Kasumi-1 (cell line): ENCODE results near the gene EIF5B.

Source experiments
- DNase-seq, 2 experiments: peaks; one replicate each; lab custom pipeline; 2025; lab: John Stamatoyannopoulos, UW

Gene EIF5B

GRCh38 chr2:99373144-99373543 is 36.0 kb downstream of the EIF5B start:
- no peak for DNase-seq

- DNase-seq, result no peak
Measured at GRCh38 chr2:99374747-99375146, 37.6 kb downstream of the EIF5B start.

GRCh38 chr2:99376254-99376864 is 39.2 kb downstream of the EIF5B start:
- no peak for DNase-seq

GRCh38 chr2:99377879-99378278 is 40.7 kb downstream of the EIF5B start:
- DNase-seq, result no peak

GRCh38 chr2:99380376-99381010 is 43.3 kb downstream of the EIF5B start:
- DNase-seq, result no peak

GRCh38 chr2:99382143-99382542 is 45.0 kb downstream of the EIF5B start:
- DNase-seq, result no peak

- DNase-seq, result no peak
Measured at GRCh38 chr2:99386011-99386410, 48.8 kb downstream of the EIF5B start.

- DNase-seq, result no peak
Measured at GRCh38 chr2:99388892-99389291, 51.7 kb downstream of the EIF5B start.

GRCh38 chr2:99389371-99389770 is 52.2 kb downstream of the EIF5B start:
- no peak for DNase-seq

GRCh38 chr2:99389946-99390345 is 52.8 kb downstream of the EIF5B start:
- no peak for DNase-seq

GRCh38 chr2:99395589-99396130 is 58.5 kb downstream of the EIF5B start:
- DNase-seq, result no peak

GRCh38 chr2:99397266-99397920 is 60.2 kb downstream of the EIF5B start:
- DNase-seq, result no peak

GRCh38 chr2:99398303-99398702 is 61.1 kb downstream of the EIF5B start:
- no peak for DNase-seq

- no peak for DNase-seq
Measured at GRCh38 chr2:99399063-99399462, 61.9 kb downstream of the EIF5B start.

- DNase-seq, result no peak
Measured at GRCh38 chr2:99399795-99400194, 62.6 kb downstream of the EIF5B start.

GRCh38 chr2:99401841-99402240 is 64.7 kb downstream of the EIF5B start:
- no peak for DNase-seq

- no peak for DNase-seq
Measured at GRCh38 chr2:99403084-99403483, 65.9 kb downstream of the EIF5B start.

- peak in 1 of 2 experiments; percentile 7 for DNase-seq
Measured at GRCh38 chr2:99403524-99403923, 66.3 kb downstream of the EIF5B start.

- DNase-seq, result peak; percentile 12 to 40
Measured at GRCh38 chr2:99404039-99404796, 67.0 kb downstream of the EIF5B start.

GRCh38 chr2:99404797-99405669 is 67.8 kb downstream of the EIF5B start:
- DNase-seq, result no peak

- DNase-seq, result no peak
Measured at GRCh38 chr2:99406137-99406536, 68.9 kb downstream of the EIF5B start.
